DND-41 (cell line): ENCODE data around the gene TRAF3IP1.

Source experiments
- ATAC-seq: fragments of 200-7000 bp; cut with Tn5 transposase; 3 replicates; pipeline ENCODE4 v1.9.1; 2021; ENCODE audit warnings: low read depth; ENCODE audit not compliant: insufficient read depth
- DNase-seq: peaks from one replicate; pipeline ENCODE4 v3.0.0-alpha.2; 2020
- H2AFZ ChIP-seq: 2 replicates; pipeline ENCODE4 v1.6.0; 2012; ENCODE audit warnings: low read depth, low read length
- H3K27ac ChIP-seq: 2 replicates; pipeline ENCODE4 v1.5.1; 2012; ENCODE audit warnings: low read length, inconsistent platforms
- H3K27me3 ChIP-seq: fragments of 200-600 bp; sonication (generic); 2 replicates; pipeline ENCODE4 v1.6.0; 2012; ENCODE audit warnings: low read length, mild to moderate bottlenecking, inconsistent platforms; ENCODE audit not compliant: insufficient read depth, poor library complexity
- H3K36me3 ChIP-seq: 2 replicates; pipeline ENCODE4 v1.5.1; 2012; ENCODE audit warnings: low read length, inconsistent platforms; ENCODE audit not compliant: insufficient read depth
- H3K4me1 ChIP-seq: 2 replicates; pipeline ENCODE4 v1.5.1; 2012; ENCODE audit warnings: mild to moderate bottlenecking, low read length; ENCODE audit not compliant: insufficient read depth
- H3K4me2 ChIP-seq: 2 replicates; pipeline ENCODE4 v1.6.0; 2012; ENCODE audit warnings: mild to moderate bottlenecking, moderate library complexity, low read length, inconsistent platforms; ENCODE audit not compliant: insufficient read depth
- H3K4me3 ChIP-seq, 2 experiments: fragments of 200-600 bp in 1 of 2; shearing (Covaris generic) in 1 of 2; 2 replicates each; pipeline ENCODE4 v1.5.1; 2012 to 2016; ENCODE audit warnings: inconsistent platforms in 2 of 2, low read length in 2 of 2, mild to moderate bottlenecking in 2 of 2, low read depth in 1 of 2, moderate library complexity in 1 of 2
- H3K79me2 ChIP-seq: 2 replicates; pipeline ENCODE4 v1.6.0; 2012; ENCODE audit warnings: low read length, inconsistent platforms; ENCODE audit not compliant: insufficient read depth
- H3K9ac ChIP-seq: 2 replicates; pipeline ENCODE4 v1.6.0; 2012; ENCODE audit warnings: low read depth, mild to moderate bottlenecking, inconsistent platforms, low read length, moderate library complexity
- H3K9me3 ChIP-seq: 2 replicates; pipeline ENCODE4 v1.5.1; 2012; ENCODE audit warnings: low read length, moderate library complexity, mild to moderate bottlenecking, inconsistent platforms; ENCODE audit not compliant: insufficient read depth, severe bottlenecking
- H4K20me1 ChIP-seq: 2 replicates; pipeline ENCODE4 v1.6.0; 2012; ENCODE audit warnings: low read length; ENCODE audit not compliant: insufficient read depth
- EZH2 ChIP-seq: IDR thresholded peaks from 3 replicates; pipeline ENCODE4 v1.6.1; 2012; ENCODE audit warnings: borderline replicate concordance, low read depth, mild to moderate bottlenecking, moderate library complexity, low read length, inconsistent platforms; ENCODE audit not compliant: severe bottlenecking
- TF ChIP-seq, protein P1 (sequence below): IDR thresholded peaks from 2 replicates; pipeline ENCODE4 v1.5.1; 2012; ENCODE audit warnings: borderline replicate concordance, low read length, moderate library complexity, mild to moderate bottlenecking; ENCODE audit not compliant: poor library complexity, severe bottlenecking; ENCODE audit errors: extremely low read depth

TRAF3IP1 gene

DNA sequence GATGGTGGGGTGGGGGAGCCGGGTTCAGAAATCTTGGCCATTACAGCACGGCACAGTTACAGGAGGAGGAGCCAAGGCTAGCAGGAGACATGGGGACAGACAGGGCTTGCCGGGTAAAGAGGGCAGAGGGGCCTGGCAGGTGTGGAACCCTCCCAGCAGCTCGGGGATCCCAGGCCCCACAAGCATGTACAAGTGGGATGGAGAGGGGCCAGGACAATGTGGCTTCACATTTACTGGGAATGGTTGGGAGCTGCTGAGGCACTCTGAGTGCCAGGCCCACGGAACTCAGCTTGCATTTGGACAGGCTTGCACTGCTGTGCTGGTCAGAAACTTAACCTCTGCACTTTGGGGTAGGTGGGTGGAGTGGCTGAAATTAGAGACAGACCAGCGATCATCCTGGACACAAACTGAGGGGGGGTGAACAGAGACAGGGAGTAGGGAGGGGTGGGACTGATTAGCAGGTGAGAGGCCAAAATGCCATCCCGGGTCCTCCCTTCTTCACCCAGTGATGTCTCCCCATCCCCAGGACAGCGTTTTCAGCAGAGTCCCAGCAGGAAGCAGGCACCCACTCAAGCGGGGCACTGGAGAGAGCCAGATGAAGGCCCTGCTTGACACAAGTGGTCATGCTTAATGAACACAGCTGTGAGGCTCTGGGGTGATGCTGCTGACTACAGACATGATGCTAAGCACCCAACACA is 41.5 kb upstream of the TRAF3IP1 start:
- peaks cover 64% of the 10 kb centered on the region for H4K20me1 ChIP-seq
- H3K4me3 ChIP-seq: no peak overlapping the region
- no peaks in the 10 kb centered on the region for H3K9me3 ChIP-seq
- H3K36me3 ChIP-seq: peaks cover 40% of the 10 kb centered on the region
- ATAC-seq (no peak), DNase-seq (no peak)
- H3K79me2 ChIP-seq: peaks cover 52% of the 10 kb centered on the region
- H2AFZ ChIP-seq: no peak overlapping the region
- TF ChIP-seq, protein P1, sequence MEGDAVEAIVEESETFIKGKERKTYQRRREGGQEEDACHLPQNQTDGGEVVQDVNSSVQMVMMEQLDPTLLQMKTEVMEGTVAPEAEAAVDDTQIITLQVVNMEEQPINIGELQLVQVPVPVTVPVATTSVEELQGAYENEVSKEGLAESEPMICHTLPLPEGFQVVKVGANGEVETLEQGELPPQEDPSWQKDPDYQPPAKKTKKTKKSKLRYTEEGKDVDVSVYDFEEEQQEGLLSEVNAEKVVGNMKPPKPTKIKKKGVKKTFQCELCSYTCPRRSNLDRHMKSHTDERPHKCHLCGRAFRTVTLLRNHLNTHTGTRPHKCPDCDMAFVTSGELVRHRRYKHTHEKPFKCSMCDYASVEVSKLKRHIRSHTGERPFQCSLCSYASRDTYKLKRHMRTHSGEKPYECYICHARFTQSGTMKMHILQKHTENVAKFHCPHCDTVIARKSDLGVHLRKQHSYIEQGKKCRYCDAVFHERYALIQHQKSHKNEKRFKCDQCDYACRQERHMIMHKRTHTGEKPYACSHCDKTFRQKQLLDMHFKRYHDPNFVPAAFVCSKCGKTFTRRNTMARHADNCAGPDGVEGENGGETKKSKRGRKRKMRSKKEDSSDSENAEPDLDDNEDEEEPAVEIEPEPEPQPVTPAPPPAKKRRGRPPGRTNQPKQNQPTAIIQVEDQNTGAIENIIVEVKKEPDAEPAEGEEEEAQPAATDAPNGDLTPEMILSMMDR: no peak
- TF ChIP-seq EZH2: no peak
- H3K27ac ChIP-seq: no peak overlapping the region
- no peak overlapping the region for H3K9ac ChIP-seq
- peaks cover 6% of the 10 kb centered on the region; the same call in 1 of the 2 replicates for H3K4me1 ChIP-seq
- no peaks in the 10 kb centered on the region for H3K27me3 ChIP-seq
- no peak overlapping the region for H3K4me2 ChIP-seq

DNA sequence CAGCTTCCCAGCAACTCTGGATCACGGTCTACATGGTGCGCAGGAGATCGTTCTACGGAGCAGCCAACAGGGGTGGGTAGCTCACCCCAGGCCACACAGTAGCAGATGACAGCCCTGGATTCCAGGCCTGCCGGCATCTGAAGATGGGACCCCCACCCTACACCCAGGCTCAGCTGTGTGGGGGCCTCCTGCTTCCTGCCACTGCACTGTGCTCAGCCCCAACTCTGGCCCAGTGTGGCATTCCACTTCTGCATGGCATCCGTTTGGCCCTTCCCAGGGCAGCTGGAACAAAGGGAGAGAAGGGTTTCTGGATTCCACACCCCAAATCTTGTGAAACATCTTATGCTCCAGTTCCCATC is 41.0 kb upstream of the TRAF3IP1 start:
- peaks cover 38% of the 10 kb centered on the region for H3K36me3 ChIP-seq
- TF ChIP-seq EZH2: no peak
- TF ChIP-seq, protein P1: no peak
- no peaks in the 10 kb centered on the region for H3K9me3 ChIP-seq
- H3K9ac ChIP-seq: no peak overlapping the region
- no peak overlapping the region for H3K27ac ChIP-seq
- H3K4me2 ChIP-seq: no peak overlapping the region
- peaks cover 54% of the 10 kb centered on the region for H3K79me2 ChIP-seq
- peaks cover 6% of the 10 kb centered on the region; the same call in 1 of the 2 replicates for H3K4me1 ChIP-seq
- H4K20me1 ChIP-seq: peaks cover 66% of the 10 kb centered on the region
- DNase-seq (no peak), ATAC-seq (no peak)
- H2AFZ ChIP-seq: no peak overlapping the region
- no peaks in the 10 kb centered on the region for H3K27me3 ChIP-seq
- H3K4me3 ChIP-seq: no peak overlapping the region

DNA sequence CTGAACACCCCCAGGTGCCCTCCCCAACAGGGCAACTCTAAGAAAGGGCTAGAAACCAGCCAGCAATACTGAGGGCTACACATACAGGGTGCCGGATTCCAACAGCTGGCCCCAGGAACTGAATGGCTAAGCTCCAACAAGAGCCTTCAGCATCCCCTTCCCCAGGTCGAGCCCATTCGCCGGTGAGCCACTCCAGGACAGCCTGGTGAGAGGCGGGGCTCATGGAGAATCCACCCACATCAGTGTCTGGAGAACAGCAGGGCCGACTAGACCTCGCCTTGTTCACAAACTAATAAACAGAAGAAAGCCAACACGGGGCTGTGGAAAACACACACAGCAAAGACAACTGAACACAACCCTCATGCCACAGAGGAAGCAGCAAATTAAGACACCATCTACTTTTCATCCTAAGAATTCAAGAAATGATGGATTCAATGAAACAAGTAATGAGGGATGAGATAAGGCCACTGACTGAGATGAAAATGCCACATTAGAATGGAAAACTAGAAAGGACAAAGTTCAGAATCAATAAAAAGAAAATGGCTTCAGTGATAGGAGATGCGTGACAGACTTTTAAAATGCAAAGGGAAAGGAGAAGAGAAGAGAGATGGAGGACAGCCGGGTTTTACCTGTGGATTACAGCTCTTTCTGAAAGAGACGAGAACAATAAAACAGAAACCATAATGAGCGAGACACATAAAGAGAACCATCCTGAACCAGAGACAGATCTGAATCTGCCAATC is 40.1 kb upstream of the TRAF3IP1 start:
- Histone ChIP-seq H3K4me2 (no peak overlapping the region), H3K4me3 (no peak overlapping the region), H3K9me3 (no peaks in the 10 kb centered on the region), H3K9ac (no peak overlapping the region), H3K79me2 (peaks cover 64% of the 10 kb centered on the region), H2AFZ (no peak overlapping the region), H3K4me1 (peaks cover 6% of the 10 kb centered on the region; the same call in 1 of the 2 replicates), H3K36me3 (peaks cover 28% of the 10 kb centered on the region), H3K27me3 (no peaks in the 10 kb centered on the region), H4K20me1 (peaks cover 74% of the 10 kb centered on the region), H3K27ac (no peak overlapping the region)
- TF ChIP-seq, protein P1: no peak
- TF ChIP-seq EZH2: no peak
- no peak for ATAC-seq
- DNase-seq: no peak
